SK-N-SH (cell line): Measurements from ENCODE around the gene DLL1. TPM values are rescaled to one million over a fixed set of nuclear protein-coding genes. Genes with fewer than 3 reads are reported as not detected.

Source experiments
- CTCF ChIA-PET: fragments of 300-600, 350-600 bp; formaldehyde crosslinking; extraction: SDS; loops from one replicate; lab custom pipeline; 2021; lab: Yijun Ruan, JAX
- POLR2A ChIA-PET: fragments of 350-600 bp; sonication (Branson Sonifier 250); formaldehyde crosslinking; extraction: SDS; loops from one replicate; lab custom pipeline; 2020; ENCODE audit warnings: antibody characterized with exemption, inconsistent platforms; lab: Yijun Ruan, JAX
- DNase-seq: peaks from one replicate; pipeline ENCODE4 v3.0.0; 2012
- H2AFZ ChIP-seq: fragments of 200-600 bp; sonication (generic); 2 replicates; pipeline ENCODE4 v1.8.1; 2016; ENCODE audit warnings: antibody characterized with exemption, mild to moderate bottlenecking, low read depth
- H3F3A ChIP-seq: fragments of 200-600 bp; sonication (generic); replicated peaks from 2 replicates; pipeline ENCODE3; 2016; ENCODE audit warnings: antibody characterized with exemption, mild to moderate bottlenecking; ENCODE audit not compliant: insufficient read depth
- H3K27ac ChIP-seq, 2 experiments: fragments of 200-500 bp in 1 of 2; fragments of 200-600 bp in 1 of 2; sonication (Bioruptor generic) in 1 of 2; sonication (generic), shearing (Covaris generic) in 1 of 2; 2 replicates each; pipeline versions ENCODE4 v1.5.1 to v1.6.1; 2014 to 2016; ENCODE audit warnings: low read depth in 2 of 2, inconsistent platforms in 1 of 2, low read length in 1 of 2, mild to moderate bottlenecking in 1 of 2, mixed read lengths in 1 of 2
- H3K27me3 ChIP-seq: fragments of 200-600 bp; sonication (generic), shearing (Covaris generic); 2 replicates; pipeline ENCODE4 v1.6.1; 2016; ENCODE audit warnings: mixed run types; ENCODE audit not compliant: insufficient read depth
- H3K36me3 ChIP-seq, 2 experiments: fragments of 200-500 bp in 1 of 2; fragments of 200-600 bp in 1 of 2; sonication (Bioruptor generic) in 1 of 2; sonication (generic) in 1 of 2; replicated peaks in 1 of 2; 2 replicates each; pipeline versions ENCODE3 to v1.5.1; 2014 to 2016; ENCODE audit warnings: low read length in 1 of 2, mild to moderate bottlenecking in 1 of 2; ENCODE audit not compliant: insufficient read depth in 2 of 2, control insufficient read depth in 1 of 2
- H3K4me1 ChIP-seq, 2 experiments: fragments of 200-500 bp in 1 of 2; fragments of 200-600 bp in 1 of 2; sonication (Bioruptor generic) in 1 of 2; sonication (generic), shearing (Covaris generic) in 1 of 2; 2 replicates each; pipeline versions ENCODE4 v1.5.1 to v1.6.1; 2014 to 2016; ENCODE audit warnings: low read depth in 1 of 2, low read length in 1 of 2, mixed run types in 1 of 2; ENCODE audit not compliant: insufficient read depth in 2 of 2, control insufficient read depth in 1 of 2
- H3K4me2 ChIP-seq: fragments of 200-600 bp; sonication (generic), shearing (Covaris generic); 2 replicates; pipeline ENCODE4 v1.6.1; 2017; ENCODE audit warnings: mixed run types
- H3K4me3 ChIP-seq, 2 experiments: fragments of 200-500 bp in 1 of 2; fragments of 200-600 bp in 1 of 2; sonication (Bioruptor generic) in 1 of 2; sonication (generic), shearing (Covaris generic) in 1 of 2; 2 replicates each; pipeline versions ENCODE4 v1.5.1 to v1.8.1; 2014 to 2016; ENCODE audit warnings: low read depth in 2 of 2, inconsistent platforms in 1 of 2, low read length in 1 of 2, mild to moderate bottlenecking in 1 of 2, mixed read lengths in 1 of 2, moderate library complexity in 1 of 2
- H3K79me2 ChIP-seq: fragments of 200-600 bp; sonication (generic); 2 replicates; pipeline ENCODE4 v1.8.1; 2017; ENCODE audit warnings: mild to moderate bottlenecking; ENCODE audit not compliant: insufficient read depth
- H3K9ac ChIP-seq: fragments of 200-600 bp; sonication (generic); 2 replicates; pipeline ENCODE4 v1.6.1; 2017; ENCODE audit warnings: mixed run types
- H3K9me2 ChIP-seq: fragments of 200-600 bp; sonication (generic); 2 replicates; pipeline ENCODE4 v1.6.1; 2017; ENCODE audit warnings: mixed run types
- H3K9me3 ChIP-seq: fragments of 200-600 bp; sonication (generic); 2 replicates; pipeline ENCODE4 v1.6.1; 2017; ENCODE audit warnings: mixed run types, mild to moderate bottlenecking, moderate library complexity
- H4K20me1 ChIP-seq: fragments of 200-600 bp; sonication (generic); 2 replicates; pipeline ENCODE4 v1.6.1; 2017; ENCODE audit warnings: mild to moderate bottlenecking, mixed run types; ENCODE audit not compliant: insufficient read depth
- FOSL2 ChIP-seq: IDR thresholded peaks from 2 replicates; pipeline ENCODE4 v1.4.0; 2012; ENCODE audit warnings: low read depth, mild to moderate bottlenecking, moderate library complexity, borderline replicate concordance
- GATA2 ChIP-seq: sonication (generic); formaldehyde crosslinking; IDR thresholded peaks from 2 replicates; pipeline ENCODE4 v1.5.0; 2020; ENCODE audit warnings: mild to moderate bottlenecking, missing genetic modification reagents
- JUND ChIP-seq: IDR thresholded peaks from 2 replicates; pipeline ENCODE4 v1.4.0; 2012
- NFIC ChIP-seq: IDR thresholded peaks from 2 replicates; pipeline ENCODE4 v1.4.0; 2012; ENCODE audit warnings: borderline replicate concordance
- POLR2AphosphoS5 ChIP-seq: IDR thresholded peaks from 2 replicates; pipeline ENCODE4 v1.6.1; 2012; ENCODE audit warnings: low read depth, low read length
- RAD21 ChIP-seq: IDR thresholded peaks from 2 replicates; pipeline ENCODE4 v1.6.1; 2012; ENCODE audit warnings: mild to moderate bottlenecking, low read length
- RCOR1 ChIP-seq: fragments of 150-350 bp; IDR thresholded peaks from 2 replicates; pipeline ENCODE4 v1.6.1; 2017; ENCODE audit warnings: antibody characterized with exemption, low read length
- RFX5 ChIP-seq: IDR thresholded peaks from 2 replicates; pipeline ENCODE4 v1.6.1; 2012; ENCODE audit warnings: mild to moderate bottlenecking, improper control_type of control experiment, low read length
- SIN3A ChIP-seq: IDR thresholded peaks from 2 replicates; pipeline ENCODE4 v1.6.1; 2012; ENCODE audit warnings: low read depth, mild to moderate bottlenecking, low read length, moderate library complexity, borderline replicate concordance
- SMC3 ChIP-seq: IDR thresholded peaks from 2 replicates; pipeline ENCODE4 v1.6.1; 2012; ENCODE audit warnings: low read depth, low read length, improper control_type of control experiment
- TAF1 ChIP-seq: IDR thresholded peaks from 2 replicates; pipeline ENCODE4 v1.6.1; 2012; ENCODE audit warnings: low read depth, mild to moderate bottlenecking, low read length, moderate library complexity, borderline replicate concordance
- USF2 ChIP-seq: fragments of 150-350 bp; IDR thresholded peaks from 2 replicates; pipeline ENCODE4 v1.6.1; 2017; ENCODE audit warnings: antibody characterized with exemption, low read length, low read depth, borderline replicate concordance
- whole genome bisulfite sequencing: methylation state at CpG from one replicate; pipeline ENCODE4 v1.1.6; 2017; ENCODE audit warnings: low lambda C conversion rate; 5-methylcytosine and 5-hydroxymethylcytosine counted together
- polyA plus RNA-seq, 3 experiments: library from polyadenylated mRNA; depleted of rRNA; stranded (reverse); fragments of >200 nt; gene quantifications; 2 replicates each; pipeline ENCODE4 v1.2.3, GENCODE V29; 2012
- TF ChIP-seq, protein P1 (sequence below): IDR thresholded peaks from 2 replicates; pipeline ENCODE4 v1.4.0; 2012; ENCODE audit warnings: low read depth

DLL1 gene
- polyA plus RNA-seq, 1 of the 3 experiments (the other 2 are of a cell fraction): 0.25 TPM

GRCh38 chr6:170237999-170238740 is 52.7 kb downstream of the DLL1 start:
- 36% methylated on average over 9 of the region's 19 CpGs for WGBS
- Histone ChIP-seq H3K4me3 (no peak overlapping the region), H3K36me3 (no peaks in the 10 kb centered on the region), H3K9ac (no peak overlapping the region), H3K4me2 (no peak overlapping the region), H3K9me3 (no peaks in the 10 kb centered on the region), H3K79me2 (no peaks in the 10 kb centered on the region), H3K27me3 (no peaks in the 10 kb centered on the region), H3K27ac (no peak overlapping the region), H3K4me1 (peaks cover 0 to 2% of the 10 kb centered on the region in 2 experiments; a peak in 1 of 4 replicates), H3F3A (no peaks in the 10 kb centered on the region)
- CTCF ChIA-PET: interaction anchor here (0.6 kb wide), 1 partner anchor 406 kb away, joined by 3 read pairs; no protein-coding TSS in a partner anchor
- no peak for DNase-seq
- POLR2A ChIA-PET: no interaction called here
- TF ChIP-seq POLR2AphosphoS5: no peak
- TF ChIP-seq RFX5: no peak
- TF ChIP-seq FOSL2: no peak
- no peak for TF ChIP-seq TAF1
- TF ChIP-seq SIN3A: no peak
- TF ChIP-seq USF2: no peak
- TF ChIP-seq GATA2 (CRISPR knock-in tag): no peak
- no peak for TF ChIP-seq JUND
- TF ChIP-seq SMC3: no peak
- TF ChIP-seq, all 33 proteins: peak for 0
- H3K9me2 ChIP-seq: no peaks in the 10 kb centered on the region
- H2AFZ ChIP-seq: no peak overlapping the region
- no peaks in the 10 kb centered on the region for H4K20me1 ChIP-seq

DNA sequence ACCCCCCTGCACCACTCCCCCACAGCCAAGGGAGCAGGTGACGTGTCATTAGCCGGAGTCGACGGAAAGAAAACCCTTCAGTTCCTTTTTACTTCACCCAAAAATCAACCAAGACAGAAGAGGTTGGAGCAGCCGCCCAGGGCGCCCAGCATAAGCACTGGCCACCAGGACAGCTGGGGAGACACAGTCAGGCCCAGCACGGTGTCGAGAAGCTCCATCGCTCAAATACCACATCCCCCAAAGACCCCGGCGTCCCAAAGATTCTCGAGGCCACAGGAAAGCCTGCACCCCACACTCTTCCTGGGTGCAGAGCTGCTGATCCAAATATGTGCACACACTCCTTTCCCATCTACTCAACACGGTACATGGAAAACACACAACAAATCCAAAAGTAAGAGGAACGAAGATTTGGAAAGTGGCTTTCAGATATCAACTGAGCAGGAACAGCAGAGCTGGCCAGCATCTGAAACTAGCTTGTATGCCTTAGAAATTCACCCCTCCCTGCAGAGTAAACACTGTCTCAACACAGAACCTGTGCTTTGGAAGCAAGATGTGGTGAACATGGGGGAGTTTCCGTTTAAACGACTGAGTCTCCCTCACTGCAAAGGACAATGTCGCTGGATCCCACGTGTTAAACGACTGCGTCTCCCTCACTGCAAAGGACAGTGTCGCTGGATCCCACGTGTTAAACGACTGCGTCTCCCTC is 54.6 kb downstream of the DLL1 start:
- CTCF ChIA-PET: no interaction called here
- DNase-seq: no peak
- Histone ChIP-seq H3K4me1 (peaks cover 0 to 8% of the 10 kb centered on the region in 2 experiments; a peak in 1 of 4 replicates), H3K27ac (no peak overlapping the region), H4K20me1 (no peaks in the 10 kb centered on the region), H3K9ac (no peak overlapping the region), H3K27me3 (no peaks in the 10 kb centered on the region), H3K4me3 (no peak overlapping the region), H3K9me3 (no peaks in the 10 kb centered on the region), H3K79me2 (no peaks in the 10 kb centered on the region), H3K4me2 (no peak overlapping the region), H2AFZ (no peak overlapping the region), H3K9me2 (no peaks in the 10 kb centered on the region), H3F3A (no peaks in the 10 kb centered on the region)
- POLR2A ChIA-PET: no interaction called here
- no peak for TF ChIP-seq NFIC
- TF ChIP-seq RAD21: no peak
- no peak for TF ChIP-seq RCOR1
- TF ChIP-seq RFX5: no peak
- TF ChIP-seq FOSL2: no peak
- TF ChIP-seq, protein P1, sequence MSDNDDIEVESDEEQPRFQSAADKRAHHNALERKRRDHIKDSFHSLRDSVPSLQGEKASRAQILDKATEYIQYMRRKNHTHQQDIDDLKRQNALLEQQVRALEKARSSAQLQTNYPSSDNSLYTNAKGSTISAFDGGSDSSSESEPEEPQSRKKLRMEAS: no peak
- no peak for TF ChIP-seq POLR2AphosphoS5
- TF ChIP-seq, all 33 proteins: peak for 0
- 71% methylated on average over 24 of the region's 24 CpGs for WGBS
- H3K36me3 ChIP-seq: no peaks in the 10 kb centered on the region
